IPS-15b (cell line): Measurements from ENCODE around the gene LONP2.
"Not testable (repeated sequence)": the region's sequence is repeated elsewhere in the genome, so short reads cannot be mapped to it uniquely, and the experiment has no call there.

ENCODE experiments used
- H3K27me3 ChIP-seq: one replicate; pipeline ENCODE4 v1.6.1; 2013; ENCODE audit warnings: low read length; ENCODE audit not compliant: control insufficient read depth, insufficient read depth
- H3K36me3 ChIP-seq: one replicate; pipeline ENCODE4 v1.6.1; 2013; ENCODE audit warnings: low read length; ENCODE audit not compliant: control insufficient read depth, insufficient read depth
- H3K4me1 ChIP-seq: one replicate; pipeline ENCODE4 v1.6.1; 2013; ENCODE audit warnings: mild to moderate bottlenecking, low read length; ENCODE audit not compliant: control insufficient read depth, insufficient read depth
- H3K4me3 ChIP-seq: one replicate; pipeline ENCODE4 v1.5.1; 2013; ENCODE audit warnings: low read depth, low read length
- H3K9ac ChIP-seq: one replicate; pipeline ENCODE4 v1.6.1; 2013; ENCODE audit warnings: low read depth, mild to moderate bottlenecking, low read length
- H3K9me3 ChIP-seq: one replicate; pipeline ENCODE4 v1.6.1; 2013; ENCODE audit warnings: mild to moderate bottlenecking, low read length; ENCODE audit not compliant: control insufficient read depth, insufficient read depth

Gene LONP2

DNA sequence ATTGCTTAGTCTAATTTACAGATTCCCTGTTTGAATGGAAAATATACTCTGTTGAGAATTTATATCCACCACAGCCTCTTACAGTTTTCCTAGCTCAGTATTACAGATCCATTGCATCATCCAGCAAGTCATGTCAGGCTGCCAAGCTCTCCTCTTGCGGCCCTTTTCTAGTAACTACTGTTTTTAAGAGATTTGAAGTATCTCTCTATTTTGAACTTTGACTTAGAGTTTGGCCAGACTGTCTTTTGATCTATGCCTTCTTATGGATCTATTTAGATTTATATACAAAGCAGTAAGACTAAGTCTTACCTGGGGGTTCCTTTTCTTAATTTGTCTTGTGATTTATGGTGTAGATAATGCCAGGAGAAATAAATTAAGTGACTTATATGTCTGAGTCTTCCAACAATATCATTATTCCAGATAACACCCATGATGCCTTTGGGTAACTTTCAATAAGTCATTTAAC, 56.3 kb downstream of the LONP2 start:
- no peaks in the 10 kb centered on the region for H3K27me3 ChIP-seq
- peaks cover 2% of the 10 kb centered on the region for H3K36me3 ChIP-seq
- no peaks in the 10 kb centered on the region for H3K9me3 ChIP-seq
- no peaks in the 10 kb centered on the region for H3K4me1 ChIP-seq
- H3K4me3 ChIP-seq, result no peak overlapping the region
- no peak overlapping the region for H3K9ac ChIP-seq

DNA sequence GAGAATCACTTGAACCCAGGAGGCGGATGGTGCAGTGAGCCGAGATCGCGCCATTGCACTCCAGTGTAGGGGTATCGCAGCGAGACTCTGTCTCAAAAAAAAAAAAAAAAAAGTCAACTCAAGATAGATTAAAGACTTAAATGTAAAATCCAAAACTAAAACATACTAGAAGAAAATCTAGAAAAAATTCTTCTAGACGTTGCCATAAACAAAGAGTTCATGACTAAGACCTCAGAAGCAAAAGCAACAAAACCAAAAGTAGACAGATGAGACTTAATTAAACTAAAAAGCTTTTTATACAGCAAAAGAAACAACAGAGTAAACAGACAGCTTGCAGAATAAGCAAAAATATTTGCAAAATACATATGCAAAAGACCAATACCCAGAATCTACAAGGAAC, 64.4 kb downstream of the LONP2 start:
- H3K4me1 ChIP-seq, result no peaks in the 10 kb centered on the region
- no peak overlapping the region for H3K4me3 ChIP-seq
- no peak overlapping the region for H3K9ac ChIP-seq
- peaks cover 2% of the 10 kb centered on the region for H3K36me3 ChIP-seq
- no peaks in the 10 kb centered on the region for H3K27me3 ChIP-seq
- no peaks in the 10 kb centered on the region for H3K9me3 ChIP-seq

GRCh38 chr16:48310908-48311641, 67.0 kb downstream of the LONP2 start:
- Histone ChIP-seq H3K27me3 (no peaks in the 10 kb centered on the region), H3K4me1 (no peaks in the 10 kb centered on the region), H3K9ac (no peak overlapping the region), H3K36me3 (peaks cover 2% of the 10 kb centered on the region), H3K4me3 (no peak overlapping the region), H3K9me3 (no peaks in the 10 kb centered on the region)

DNA sequence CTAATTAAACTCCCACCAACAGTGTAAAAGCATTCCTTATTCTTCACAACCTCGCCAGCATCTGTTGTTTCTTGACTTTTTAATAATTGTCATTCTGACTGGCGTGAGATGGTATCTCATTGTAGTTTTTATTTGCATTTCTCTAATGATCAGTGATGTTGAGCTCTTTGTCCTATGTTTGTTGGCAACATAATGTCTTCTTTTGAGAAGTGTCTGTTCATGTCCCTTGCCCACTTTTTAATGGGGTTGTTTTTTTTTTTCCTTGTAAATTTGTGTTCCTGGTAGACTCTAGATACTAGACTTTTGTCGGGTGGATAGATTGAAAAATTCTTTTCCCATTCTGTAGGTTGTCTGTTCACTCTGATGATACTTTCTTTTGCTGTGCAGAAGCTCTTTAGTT, 69.8 kb downstream of the LONP2 start:
- not testable (repeated sequence) for H3K9ac ChIP-seq, H3K4me1 ChIP-seq, H3K27me3 ChIP-seq, H3K9me3 ChIP-seq, H3K36me3 ChIP-seq, H3K4me3 ChIP-seq

DNA sequence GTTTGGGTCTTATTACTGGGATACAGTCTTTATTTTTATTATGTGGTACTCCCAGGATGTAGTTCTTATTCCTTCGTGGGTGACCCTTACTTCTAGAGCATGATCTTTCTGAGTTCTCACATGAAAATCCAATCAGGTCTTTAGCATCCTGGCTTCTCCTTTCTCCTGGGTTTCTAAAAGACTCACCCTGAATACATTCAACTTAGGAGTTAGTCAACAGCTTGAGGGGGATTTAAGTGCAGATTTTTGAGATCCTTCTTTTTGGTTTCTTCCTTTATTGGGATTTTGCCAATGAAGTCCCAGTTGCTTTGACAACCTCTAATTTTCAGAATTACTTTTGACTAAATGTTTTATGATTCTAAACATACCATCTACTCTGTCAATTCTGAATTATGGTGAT, 72.9 kb downstream of the LONP2 start:
- Histone ChIP-seq H3K36me3 (no peaks in the 10 kb centered on the region), H3K4me1 (peaks cover 4% of the 10 kb centered on the region), H3K4me3 (no peak overlapping the region), H3K27me3 (no peaks in the 10 kb centered on the region), H3K9ac (no peak overlapping the region), H3K9me3 (no peaks in the 10 kb centered on the region)

DNA sequence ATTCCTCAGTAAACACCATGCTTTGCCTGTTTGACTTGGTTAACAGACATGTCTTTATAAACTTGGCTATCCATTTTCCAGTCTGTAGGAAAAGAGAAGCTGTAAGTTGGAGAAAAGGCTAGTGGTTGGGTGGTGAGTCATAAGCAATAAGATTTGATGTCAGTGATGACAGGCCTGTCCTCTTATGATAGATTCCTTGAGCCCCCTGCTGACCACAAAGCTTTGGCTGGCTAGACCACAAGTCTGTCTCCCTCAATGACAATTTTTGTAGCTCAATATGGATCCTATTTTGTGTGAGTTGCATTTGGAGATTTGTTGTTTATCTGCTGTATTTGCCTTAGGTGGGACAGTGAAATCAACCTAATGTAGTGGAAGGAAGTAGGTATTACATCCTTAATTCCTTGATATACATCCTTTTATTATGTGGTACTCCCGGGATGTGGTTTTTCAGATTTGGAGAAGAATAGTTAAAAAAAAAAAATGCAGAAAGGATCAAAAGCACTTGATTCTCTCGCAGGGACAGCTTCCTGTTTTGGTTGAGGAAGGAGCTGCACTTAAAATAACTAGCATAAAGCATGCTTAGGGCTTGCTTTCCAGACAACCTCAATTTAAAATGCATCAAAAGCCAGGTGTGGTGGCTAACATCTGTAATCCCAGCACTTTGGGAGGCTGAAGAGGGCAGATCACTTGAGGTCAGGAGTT, 73.7 kb downstream of the LONP2 start:
- Histone ChIP-seq H3K9ac (no peak overlapping the region), H3K36me3 (no peaks in the 10 kb centered on the region), H3K27me3 (no peaks in the 10 kb centered on the region), H3K9me3 (no peaks in the 10 kb centered on the region), H3K4me1 (peaks cover 4% of the 10 kb centered on the region), H3K4me3 (no peak overlapping the region)

DNA sequence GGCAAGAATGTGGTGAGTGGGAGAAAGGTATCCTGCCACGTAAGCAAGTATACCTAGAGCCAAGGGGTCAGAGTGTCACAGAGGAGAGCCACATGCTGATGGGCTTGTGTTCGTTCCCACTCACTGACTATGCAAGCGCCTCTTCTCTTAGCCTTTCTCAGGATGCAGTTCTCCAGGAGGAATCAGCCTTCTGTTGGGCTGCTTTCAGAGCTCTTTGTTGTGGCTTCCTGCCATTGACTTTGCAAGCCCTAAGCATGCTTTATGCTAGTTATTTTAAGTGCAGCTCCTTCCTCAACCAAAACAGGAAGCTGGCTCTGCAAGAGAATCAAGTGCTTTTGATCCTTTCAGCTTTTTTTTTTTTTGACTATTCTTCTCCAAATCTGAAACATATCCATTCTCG, 74.5 kb downstream of the LONP2 start:
- H3K9ac ChIP-seq, result no peak overlapping the region
- H3K27me3 ChIP-seq, result no peaks in the 10 kb centered on the region
- H3K4me1 ChIP-seq, result peaks cover 4% of the 10 kb centered on the region
- H3K36me3 ChIP-seq, result no peaks in the 10 kb centered on the region
- no peaks in the 10 kb centered on the region for H3K9me3 ChIP-seq
- H3K4me3 ChIP-seq, result no peak overlapping the region

- Histone ChIP-seq H3K4me3 (no peak overlapping the region), H3K9ac (no peak overlapping the region), H3K27me3 (no peaks in the 10 kb centered on the region), H3K36me3 (no peaks in the 10 kb centered on the region), H3K4me1 (peaks cover 4% of the 10 kb centered on the region), H3K9me3 (no peaks in the 10 kb centered on the region)
Observed at GRCh38 chr16:48321317-48322036, 77.4 kb downstream of the LONP2 start.

DNA sequence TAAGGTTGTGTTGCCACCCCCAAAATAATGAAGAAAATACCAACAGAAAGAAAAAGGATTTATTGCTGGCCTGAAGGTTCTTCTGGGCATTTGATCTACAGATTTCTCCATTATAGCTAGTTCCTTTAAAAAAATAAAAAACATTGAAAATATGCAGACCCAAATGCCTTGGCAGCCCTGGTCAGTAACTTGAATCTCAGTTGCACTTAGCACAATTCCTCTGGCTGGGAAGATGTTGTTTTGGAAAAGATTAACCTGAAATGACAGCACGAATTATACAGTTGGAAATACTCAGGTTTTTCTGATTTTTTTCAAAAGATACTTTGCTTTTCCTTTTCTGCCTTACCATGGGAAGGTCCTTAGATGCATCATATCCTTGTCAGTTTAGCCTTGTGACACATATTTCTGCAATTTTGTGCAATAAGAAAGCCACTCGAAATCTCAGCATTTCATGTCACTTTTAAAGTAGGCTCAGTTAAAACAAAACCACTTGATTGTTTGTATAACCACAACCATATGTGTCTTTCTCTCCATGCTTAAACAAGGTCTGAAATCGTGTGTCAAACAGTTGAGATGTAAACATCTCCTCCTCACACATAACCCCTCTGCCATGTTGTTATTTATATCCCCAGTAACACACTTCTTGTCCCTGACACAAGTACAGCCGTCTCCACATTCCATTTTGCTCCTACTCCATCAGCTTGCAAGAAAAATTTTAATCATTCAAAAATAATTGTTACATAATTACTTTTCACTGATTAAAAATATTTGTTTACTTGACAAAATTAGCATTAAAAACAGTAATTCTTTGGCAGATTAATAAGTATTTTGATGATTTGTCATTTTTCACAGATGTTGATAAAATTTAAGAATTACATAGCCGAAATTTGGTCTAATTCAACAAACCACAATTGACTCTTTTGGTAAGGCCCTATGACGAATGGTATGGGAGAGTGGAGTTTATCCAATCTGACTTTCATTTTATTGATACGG, 80.0 kb downstream of the LONP2 start:
- Histone ChIP-seq H3K9me3 (no peaks in the 10 kb centered on the region), H3K9ac (no peak overlapping the region), H3K4me1 (no peaks in the 10 kb centered on the region), H3K36me3 (no peaks in the 10 kb centered on the region), H3K4me3 (no peak overlapping the region), H3K27me3 (no peaks in the 10 kb centered on the region)

DNA sequence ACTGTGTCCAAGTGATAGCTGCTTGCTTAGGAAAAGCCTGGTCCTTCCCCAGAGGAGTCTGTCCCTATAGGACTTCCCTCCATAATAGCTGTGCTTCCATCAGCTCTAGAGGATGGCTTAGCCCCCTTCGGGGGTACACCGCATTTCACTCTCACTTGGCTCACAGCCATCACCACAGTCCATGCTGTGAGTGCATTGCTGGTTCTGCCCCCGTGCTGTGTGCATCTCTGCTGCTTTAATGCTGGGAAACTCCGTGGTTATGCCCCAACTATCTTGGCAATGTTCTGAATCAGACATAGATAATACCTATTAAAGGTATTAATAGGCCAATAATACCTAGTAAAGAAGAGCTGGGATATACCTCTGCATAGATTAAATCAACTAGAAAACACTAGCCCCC, 82.8 kb downstream of the LONP2 start:
- H3K27me3 ChIP-seq, result no peaks in the 10 kb centered on the region
- H3K9ac ChIP-seq, result no peak overlapping the region
- H3K9me3 ChIP-seq, result no peaks in the 10 kb centered on the region
- H3K4me3 ChIP-seq, result no peak overlapping the region
- no peaks in the 10 kb centered on the region for H3K4me1 ChIP-seq
- H3K36me3 ChIP-seq, result no peaks in the 10 kb centered on the region

DNA sequence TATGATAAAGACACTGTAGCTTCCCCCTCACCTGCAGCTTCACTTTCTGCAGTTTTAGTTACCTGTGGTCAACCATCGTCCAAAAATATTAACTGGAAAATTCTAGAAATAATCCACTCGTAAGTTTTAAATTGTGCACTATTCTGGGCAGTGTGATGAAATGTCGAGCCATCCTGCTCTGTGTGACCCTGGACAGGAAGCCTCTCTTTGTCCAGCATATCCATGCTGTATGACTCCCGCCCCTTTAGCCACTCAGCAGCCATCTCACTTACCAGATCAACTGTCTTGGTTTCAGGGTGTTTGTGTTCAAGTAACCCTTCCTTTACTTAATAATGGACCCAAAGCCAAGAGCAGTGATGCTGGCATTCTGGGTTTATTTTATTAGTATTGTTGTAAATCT, 85.0 kb downstream of the LONP2 start:
- no peaks in the 10 kb centered on the region for H3K27me3 ChIP-seq
- no peaks in the 10 kb centered on the region for H3K4me1 ChIP-seq
- H3K36me3 ChIP-seq, result no peaks in the 10 kb centered on the region
- no peak overlapping the region for H3K9ac ChIP-seq
- H3K9me3 ChIP-seq, result no peaks in the 10 kb centered on the region
- no peak overlapping the region for H3K4me3 ChIP-seq
